HG03095 (cell line): ENCODE measurements around the gene PML.

Experiments used
- ATAC-seq: cut with Tn5 transposase; IDR thresholded peaks from one replicate; pipeline ENCODE4 v1.9.1; 2021; ENCODE audit warnings: moderate library complexity; ENCODE audit not compliant: unreplicated experiment

Gene PML

GRCh38 chr15:73994413-73994883, at the start of gene PML:
PML (plus strand) TSS chr15:73994716; CDS start chr15:73994813, 97 bp downstream.
- peak; percentile 60 for ATAC-seq

- ATAC-seq: no peak
These were observed 49.4 kb upstream of the PML start for GRCh38 chr15:73945130-73945508.

GRCh38 chr15:73946046-73946721, 48.3 kb upstream of the PML start:
- ATAC-seq: no peak

GRCh38 chr15:73946795-73947370, 47.6 kb upstream of the PML start:
- no peak for ATAC-seq

- ATAC-seq: no peak
These were observed 46.9 kb upstream of the PML start for GRCh38 chr15:73947651-73948050.

GRCh38 chr15:73948396-73948795, 46.1 kb upstream of the PML start:
- no peak for ATAC-seq

GRCh38 chr15:73948982-73949381, 45.5 kb upstream of the PML start:
- no peak for ATAC-seq

GRCh38 chr15:73949496-73949895, 45.0 kb upstream of the PML start:
- no peak for ATAC-seq

- no peak for ATAC-seq
These were observed 44.1 kb upstream of the PML start for GRCh38 chr15:73950479-73950830.

- ATAC-seq: no peak
These were observed 43.5 kb upstream of the PML start for GRCh38 chr15:73950831-73951561.

- ATAC-seq: no peak
These were observed 42.9 kb upstream of the PML start for GRCh38 chr15:73951601-73952000.

- ATAC-seq: no peak
These were observed 42.2 kb upstream of the PML start for GRCh38 chr15:73952171-73952912.

- no peak for ATAC-seq
These were observed 41.4 kb upstream of the PML start for GRCh38 chr15:73952913-73953750.

GRCh38 chr15:73954188-73955145, 40.0 kb upstream of the PML start:
- no peak for ATAC-seq

- no peak for ATAC-seq
These were observed 39.2 kb upstream of the PML start for GRCh38 chr15:73955326-73955725.

- ATAC-seq: no peak
These were observed 38.4 kb upstream of the PML start for GRCh38 chr15:73955861-73956742.

- no peak for ATAC-seq
These were observed 37.8 kb upstream of the PML start for GRCh38 chr15:73956743-73957135.

- no peak for ATAC-seq
These were observed 37.2 kb upstream of the PML start for GRCh38 chr15:73957276-73957675.

GRCh38 chr15:73957785-73958184, 36.7 kb upstream of the PML start:
- ATAC-seq: no peak
